GM20000 (cell line): ENCODE results near the gene NHERF2.
A peak's percentile ranks its signal among the peaks of the same experiment; 100 is the strongest.

Experiments used
- DNase-seq: peaks from one replicate; pipeline ENCODE4 v3.0.0; 2012; ENCODE audit warnings: low spot score
- CTCF ChIP-seq: IDR thresholded peaks from 2 replicates; pipeline ENCODE4 v1.5.1; 2012; ENCODE audit warnings: mild to moderate bottlenecking, control low read depth; ENCODE audit errors: extremely low read depth, missing control alignments

The NHERF2 gene

GRCh38 chr16:2026461-2027023, at the start of gene NHERF2:
NHERF2 (plus strand) TSS chr16:2026902; CDS start chr16:2027006, 104 bp downstream.
- peak; percentile 63 for DNase-seq
- no peak for TF ChIP-seq CTCF

GRCh38 chr16:1976951-1977874, 49.5 kb upstream of the NHERF2 start:
- TF ChIP-seq CTCF = no peak
- DNase-seq = no peak

GRCh38 chr16:1977875-1978268, 48.8 kb upstream of the NHERF2 start:
- DNase-seq = no peak
- no peak for TF ChIP-seq CTCF

GRCh38 chr16:1978476-1979120, 48.1 kb upstream of the NHERF2 start:
- TF ChIP-seq CTCF = no peak
- no peak for DNase-seq

- no peak for TF ChIP-seq CTCF
- no peak for DNase-seq
Observed at GRCh38 chr16:1979271-1980029, 47.3 kb upstream of the NHERF2 start.

- TF ChIP-seq CTCF = no peak
- no peak for DNase-seq
Observed at GRCh38 chr16:1980030-1980769, 46.5 kb upstream of the NHERF2 start.
